Measurements from ENCODE around the gene FGGY.

Gene FGGY

GRCh38 chr1:59412718-59413326 lies 115.9 kb downstream of the FGGY start:
- H3K4me3 ChIP-seq (ENCODE audit: low read length), result no peak overlapping the region
- DNase-seq (ENCODE audit: low read depth), result no peak
- TF ChIP-seq CTCF (conservative IDR thresholded peaks at IDR 0.05; ENCODE audit: low read length), result no peak

GRCh38 chr1:59413327-59413720 lies 116.4 kb downstream of the FGGY start:
- no peak overlapping the region for H3K4me3 ChIP-seq (ENCODE audit: low read length)
- DNase-seq (ENCODE audit: low read depth), result no peak
- no peak for TF ChIP-seq CTCF (conservative IDR thresholded peaks at IDR 0.05; ENCODE audit: low read length)

GRCh38 chr1:59414406-59415133 lies 117.7 kb downstream of the FGGY start:
- H3K4me3 ChIP-seq (ENCODE audit: low read length), result no peak overlapping the region
- peak; percentile 96 for DNase-seq (ENCODE audit: low read depth)
- TF ChIP-seq CTCF (conservative IDR thresholded peaks at IDR 0.05; ENCODE audit: low read length), result peak; percentile 26

GRCh38 chr1:59415286-59415850 lies 118.5 kb downstream of the FGGY start:
- no peak for TF ChIP-seq CTCF (conservative IDR thresholded peaks at IDR 0.05; ENCODE audit: low read length)
- peak; percentile 64 for DNase-seq (ENCODE audit: low read depth)

GRCh38 chr1:59415881-59416280 lies 119.0 kb downstream of the FGGY start:
- no peak for TF ChIP-seq CTCF (conservative IDR thresholded peaks at IDR 0.05; ENCODE audit: low read length)
- peak; percentile 86 for DNase-seq (ENCODE audit: low read depth)
- no peak overlapping the region for H3K4me3 ChIP-seq (ENCODE audit: low read length)

More at GRCh38 chr1:59415286-59415850, 118.5 kb downstream of the FGGY start:
- no peak overlapping the region for H3K4me3 ChIP-seq (ENCODE audit: low read length)

GRCh38 chr1:59417406-59417805 lies 120.5 kb downstream of the FGGY start:
- no peak overlapping the region for H3K4me3 ChIP-seq (ENCODE audit: low read length)
- no peak for TF ChIP-seq CTCF (conservative IDR thresholded peaks at IDR 0.05; ENCODE audit: low read length)
- DNase-seq (ENCODE audit: low read depth), result no peak

All from AG10803 (cell line).